HG03520 (cell line): ENCODE data around the gene LDLR.
"Not testable (repeated sequence)": the region's sequence is repeated elsewhere in the genome, so short reads cannot be mapped to it uniquely, and the experiment has no call there.

ENCODE experiments used
- ATAC-seq: cut with Tn5 transposase; IDR thresholded peaks from one replicate; pipeline ENCODE4 v1.9.1; 2021; ENCODE audit warnings: mild to moderate bottlenecking, moderate library complexity; ENCODE audit not compliant: unreplicated experiment

The LDLR gene

DNA sequence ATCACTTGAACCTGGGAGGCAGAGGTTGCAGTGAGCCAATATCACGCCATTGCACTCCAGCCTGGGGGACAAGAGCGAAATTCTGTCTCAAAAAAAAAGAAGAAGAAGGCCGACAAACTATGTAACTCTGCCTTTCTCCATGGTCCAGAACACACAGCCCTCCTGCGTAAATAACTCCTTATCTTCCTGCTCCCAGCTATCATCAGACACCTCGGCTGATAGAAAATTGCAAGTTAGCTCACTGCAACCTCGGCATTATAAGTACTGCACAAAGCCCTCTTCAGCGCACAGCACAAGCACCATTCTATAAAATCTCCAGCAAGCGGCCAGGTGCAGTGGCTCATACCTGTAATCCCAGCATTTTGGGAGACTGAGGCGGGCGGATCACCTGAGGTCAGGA, 14.4 kb downstream of the LDLR start:
- ATAC-seq: not testable (repeated sequence)

DNA sequence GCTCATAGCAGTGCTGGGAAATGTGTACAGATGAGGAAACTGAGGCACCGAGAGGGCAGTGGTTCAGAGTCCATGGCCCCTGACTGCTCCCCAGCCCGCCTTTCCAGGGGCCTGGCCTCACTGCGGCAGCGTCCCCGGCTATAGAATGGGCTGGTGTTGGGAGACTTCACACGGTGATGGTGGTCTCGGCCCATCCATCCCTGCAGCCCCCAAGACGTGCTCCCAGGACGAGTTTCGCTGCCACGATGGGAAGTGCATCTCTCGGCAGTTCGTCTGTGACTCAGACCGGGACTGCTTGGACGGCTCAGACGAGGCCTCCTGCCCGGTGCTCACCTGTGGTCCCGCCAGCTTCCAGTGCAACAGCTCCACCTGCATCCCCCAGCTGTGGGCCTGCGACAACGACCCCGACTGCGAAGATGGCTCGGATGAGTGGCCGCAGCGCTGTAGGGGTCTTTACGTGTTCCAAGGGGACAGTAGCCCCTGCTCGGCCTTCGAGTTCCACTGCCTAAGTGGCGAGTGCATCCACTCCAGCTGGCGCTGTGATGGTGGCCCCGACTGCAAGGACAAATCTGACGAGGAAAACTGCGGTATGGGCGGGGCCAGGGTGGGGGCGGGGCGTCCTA, 15.9 kb downstream of the LDLR start:
- no peak for ATAC-seq

DNA sequence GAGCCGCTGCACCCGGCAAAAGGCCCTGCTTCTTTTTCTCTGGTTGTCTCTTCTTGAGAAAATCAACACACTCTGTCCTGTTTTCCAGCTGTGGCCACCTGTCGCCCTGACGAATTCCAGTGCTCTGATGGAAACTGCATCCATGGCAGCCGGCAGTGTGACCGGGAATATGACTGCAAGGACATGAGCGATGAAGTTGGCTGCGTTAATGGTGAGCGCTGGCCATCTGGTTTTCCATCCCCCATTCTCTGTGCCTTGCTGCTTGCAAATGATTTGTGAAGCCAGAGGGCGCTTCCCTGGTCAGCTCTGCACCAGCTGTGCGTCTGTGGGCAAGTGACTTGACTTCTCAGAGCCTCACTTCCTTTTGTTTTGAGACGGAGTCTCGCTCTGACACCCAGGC, 17.2 kb downstream of the LDLR start:
- no peak for ATAC-seq

DNA sequence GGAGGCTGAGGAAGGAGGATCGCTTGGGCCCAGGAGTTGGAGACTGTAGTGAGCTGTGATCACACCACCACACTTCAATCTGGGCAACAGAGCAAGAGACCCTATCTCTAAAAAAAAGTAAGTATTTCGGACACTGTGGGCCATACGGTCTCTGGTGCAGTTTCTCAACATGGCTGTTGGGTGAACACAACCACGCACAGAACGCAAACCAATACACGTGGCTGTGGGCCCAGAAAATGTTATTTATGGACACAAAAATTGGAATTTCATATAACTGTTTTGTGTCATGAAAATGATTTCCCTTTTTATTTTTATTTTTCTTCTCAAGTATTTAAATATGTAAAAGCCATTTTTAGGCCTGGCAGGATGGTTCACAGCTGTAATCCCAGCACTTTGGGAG, 19.5 kb downstream of the LDLR start:
- ATAC-seq: no peak

DNA sequence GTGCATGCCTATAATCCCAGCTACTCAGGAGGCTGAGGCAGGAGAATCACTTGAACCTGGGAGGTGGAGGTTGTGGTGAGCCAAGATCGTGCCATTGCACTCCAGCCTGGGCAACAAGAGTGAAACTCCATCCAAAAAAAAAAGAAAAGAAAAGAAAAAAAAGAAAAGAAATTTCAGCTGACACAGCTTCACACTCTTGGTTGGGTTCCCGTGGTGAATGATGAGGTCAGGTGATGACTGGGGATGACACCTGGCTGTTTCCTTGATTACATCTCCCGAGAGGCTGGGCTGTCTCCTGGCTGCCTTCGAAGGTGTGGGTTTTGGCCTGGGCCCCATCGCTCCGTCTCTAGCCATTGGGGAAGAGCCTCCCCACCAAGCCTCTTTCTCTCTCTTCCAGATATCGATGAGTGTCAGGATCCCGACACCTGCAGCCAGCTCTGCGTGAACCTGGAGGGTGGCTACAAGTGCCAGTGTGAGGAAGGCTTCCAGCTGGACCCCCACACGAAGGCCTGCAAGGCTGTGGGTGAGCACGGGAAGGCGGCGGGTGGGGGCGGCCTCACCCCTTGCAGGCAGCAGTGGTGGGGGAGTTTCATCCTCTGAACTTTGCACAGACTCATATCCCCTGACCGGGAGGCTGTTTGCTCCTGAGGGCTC, 22.0 kb downstream of the LDLR start:
- no peak for ATAC-seq

DNA sequence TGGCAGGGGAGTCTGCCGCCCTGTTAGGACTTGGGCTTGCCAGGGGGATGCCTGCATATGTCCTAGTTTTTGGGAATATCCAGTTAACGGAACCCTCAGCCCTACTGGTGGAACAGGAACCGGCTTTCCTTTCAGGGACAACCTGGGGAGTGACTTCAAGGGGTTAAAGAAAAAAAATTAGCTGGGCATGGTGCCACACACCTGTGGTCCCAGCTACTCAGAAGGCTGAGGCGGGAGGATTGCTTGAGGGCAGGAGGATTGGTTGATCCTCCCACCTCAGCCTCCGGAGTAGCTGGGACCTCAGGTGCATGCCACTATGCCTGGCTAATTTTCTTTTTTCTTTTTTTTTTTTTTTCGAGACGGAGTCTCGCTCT, 22.5 kb downstream of the LDLR start:
- no peak for ATAC-seq

DNA sequence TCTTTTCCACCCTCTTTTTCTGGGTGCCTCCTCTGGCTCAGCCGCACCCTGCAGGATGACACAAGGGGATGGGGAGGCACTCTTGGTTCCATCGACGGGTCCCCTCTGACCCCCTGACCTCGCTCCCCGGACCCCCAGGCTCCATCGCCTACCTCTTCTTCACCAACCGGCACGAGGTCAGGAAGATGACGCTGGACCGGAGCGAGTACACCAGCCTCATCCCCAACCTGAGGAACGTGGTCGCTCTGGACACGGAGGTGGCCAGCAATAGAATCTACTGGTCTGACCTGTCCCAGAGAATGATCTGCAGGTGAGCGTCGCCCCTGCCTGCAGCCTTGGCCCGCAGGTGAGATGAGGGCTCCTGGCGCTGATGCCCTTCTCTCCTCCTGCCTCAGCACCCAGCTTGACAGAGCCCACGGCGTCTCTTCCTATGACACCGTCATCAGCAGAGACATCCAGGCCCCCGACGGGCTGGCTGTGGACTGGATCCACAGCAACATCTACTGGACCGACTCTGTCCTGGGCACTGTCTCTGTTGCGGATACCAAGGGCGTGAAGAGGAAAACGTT, 24.0 kb downstream of the LDLR start:
- ATAC-seq: no peak

DNA sequence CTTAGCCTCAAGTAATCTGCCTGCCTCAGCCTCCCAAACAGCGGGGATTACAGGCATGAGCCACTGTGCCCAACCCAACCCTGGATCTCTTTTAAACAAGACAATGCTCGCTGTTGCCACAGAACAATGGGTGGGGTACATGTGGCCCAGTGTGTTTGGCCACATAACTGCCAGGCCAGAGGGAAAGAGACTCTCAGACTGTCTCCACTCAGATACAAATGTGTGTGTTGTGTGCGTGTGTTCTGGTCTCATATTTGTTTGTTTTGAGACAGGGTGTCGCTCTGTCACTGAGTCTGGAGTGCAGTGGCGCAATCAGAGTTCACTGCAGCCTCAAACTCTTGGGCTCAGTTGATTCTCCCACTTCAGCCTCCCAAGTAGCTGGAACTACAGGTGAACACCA, 25.8 kb downstream of the LDLR start:
- ATAC-seq: no peak

DNA sequence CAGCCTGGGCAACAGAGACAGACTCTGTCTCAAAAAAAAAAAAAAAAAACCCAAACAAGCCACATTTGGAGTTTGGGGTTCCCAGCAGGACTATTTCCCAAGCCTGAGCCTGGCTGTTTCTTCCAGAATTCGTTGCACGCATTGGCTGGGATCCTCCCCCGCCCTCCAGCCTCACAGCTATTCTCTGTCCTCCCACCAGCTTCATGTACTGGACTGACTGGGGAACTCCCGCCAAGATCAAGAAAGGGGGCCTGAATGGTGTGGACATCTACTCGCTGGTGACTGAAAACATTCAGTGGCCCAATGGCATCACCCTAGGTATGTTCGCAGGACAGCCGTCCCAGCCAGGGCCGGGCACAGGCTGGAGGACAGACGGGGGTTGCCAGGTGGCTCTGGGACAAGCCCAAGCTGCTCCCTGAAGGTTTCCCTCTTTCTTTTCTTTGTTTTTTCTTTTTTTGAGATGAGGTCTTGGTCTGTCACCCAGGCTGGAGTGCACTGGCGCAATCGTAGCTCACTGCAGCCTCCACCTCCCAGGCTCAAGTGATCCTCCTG, 26.7 kb downstream of the LDLR start:
- no peak for ATAC-seq

DNA sequence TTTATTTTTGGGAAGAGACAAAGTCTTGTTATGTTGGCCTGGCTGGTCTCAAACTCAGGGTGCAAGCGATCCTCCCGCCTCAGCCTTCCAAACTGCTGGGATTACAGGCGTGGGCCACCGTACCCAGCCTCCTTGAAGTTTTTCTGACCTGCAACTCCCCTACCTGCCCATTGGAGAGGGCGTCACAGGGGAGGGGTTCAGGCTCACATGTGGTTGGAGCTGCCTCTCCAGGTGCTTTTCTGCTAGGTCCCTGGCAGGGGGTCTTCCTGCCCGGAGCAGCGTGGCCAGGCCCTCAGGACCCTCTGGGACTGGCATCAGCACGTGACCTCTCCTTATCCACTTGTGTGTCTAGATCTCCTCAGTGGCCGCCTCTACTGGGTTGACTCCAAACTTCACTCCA, 27.2 kb downstream of the LDLR start:
- ATAC-seq: no peak

DNA sequence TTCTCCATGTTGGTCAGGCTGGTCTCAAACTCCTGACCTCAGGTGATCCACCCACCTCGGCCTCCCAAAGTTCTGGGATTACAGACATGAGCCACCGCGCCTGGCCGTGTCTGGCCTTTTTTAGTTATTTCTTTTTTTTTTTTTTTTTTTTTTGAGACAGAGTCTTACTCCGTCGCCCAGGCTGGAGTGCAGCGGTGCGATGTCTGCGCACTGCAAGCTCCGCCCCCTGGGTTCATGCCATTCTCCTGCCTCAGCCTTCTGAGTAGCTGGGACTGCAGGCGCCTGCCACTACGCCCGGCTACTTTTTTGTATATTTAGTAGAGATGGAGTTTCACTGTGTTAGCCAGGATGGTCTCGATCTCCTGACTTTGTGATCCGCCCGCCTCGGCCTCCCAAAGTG, 32.7 kb downstream of the LDLR start:
- not testable (repeated sequence) for ATAC-seq

DNA sequence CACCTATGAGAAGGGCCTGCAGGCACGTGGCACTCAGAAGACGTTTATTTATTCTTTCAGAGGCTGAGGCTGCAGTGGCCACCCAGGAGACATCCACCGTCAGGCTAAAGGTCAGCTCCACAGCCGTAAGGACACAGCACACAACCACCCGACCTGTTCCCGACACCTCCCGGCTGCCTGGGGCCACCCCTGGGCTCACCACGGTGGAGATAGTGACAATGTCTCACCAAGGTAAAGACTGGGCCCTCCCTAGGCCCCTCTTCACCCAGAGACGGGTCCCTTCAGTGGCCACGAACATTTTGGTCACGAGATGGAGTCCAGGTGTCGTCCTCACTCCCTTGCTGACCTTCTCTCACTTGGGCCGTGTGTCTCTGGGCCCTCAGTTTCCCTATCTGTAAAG, 33.9 kb downstream of the LDLR start:
- no peak for ATAC-seq

DNA sequence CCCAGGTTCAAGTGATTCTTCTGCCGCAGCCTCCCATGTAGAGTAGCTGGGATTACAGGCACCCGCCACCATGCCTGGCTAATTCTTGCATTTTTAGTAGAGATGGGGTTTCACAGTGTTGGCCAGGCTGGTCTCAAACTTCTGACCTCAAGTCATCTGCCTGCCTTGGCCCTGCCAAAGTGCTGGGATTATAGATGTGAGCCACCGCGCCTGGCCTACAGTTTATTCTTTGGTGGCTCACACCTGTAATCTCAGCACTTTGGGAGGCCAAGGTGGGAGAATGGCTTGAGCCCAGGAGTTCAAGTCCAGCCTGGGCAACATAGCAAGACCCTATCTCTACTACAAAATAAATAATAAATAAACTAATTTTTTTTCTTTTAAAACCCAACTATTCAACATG, 34.9 kb downstream of the LDLR start:
- not testable (repeated sequence) for ATAC-seq

DNA sequence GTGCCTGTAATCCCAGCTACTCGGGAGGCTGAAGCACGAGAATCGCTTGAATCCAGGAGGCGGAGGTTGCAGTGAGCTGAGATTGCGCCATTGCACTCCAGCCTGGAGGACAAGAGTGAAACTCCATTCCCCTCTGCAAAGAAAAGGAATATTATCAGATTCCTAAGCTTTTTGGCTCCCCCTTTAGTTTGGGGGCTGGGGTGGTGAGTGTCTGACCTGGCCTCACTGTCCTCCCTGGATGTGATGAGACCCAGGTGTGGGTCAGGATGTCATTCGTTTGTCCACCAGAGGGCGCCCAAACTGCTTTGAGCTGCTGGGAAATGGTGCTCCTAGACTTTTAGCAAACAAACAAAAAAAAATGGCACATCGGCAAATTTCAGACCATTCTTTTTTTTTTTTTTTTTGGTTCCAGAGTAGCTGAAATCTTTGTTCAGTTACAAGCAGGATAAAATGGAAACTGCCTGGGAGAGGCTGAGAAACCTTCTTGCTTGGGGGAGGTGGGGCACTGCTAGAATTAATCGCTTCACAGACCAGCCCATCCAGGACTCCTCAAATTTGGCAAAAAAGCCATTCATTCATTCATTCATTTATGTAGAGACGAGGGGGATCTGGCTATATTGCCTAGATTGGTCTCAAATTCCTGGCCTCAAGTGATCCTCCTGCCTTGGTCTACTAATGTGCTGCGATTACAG, 36.9 kb downstream of the LDLR start:
- ATAC-seq: no peak

DNA sequence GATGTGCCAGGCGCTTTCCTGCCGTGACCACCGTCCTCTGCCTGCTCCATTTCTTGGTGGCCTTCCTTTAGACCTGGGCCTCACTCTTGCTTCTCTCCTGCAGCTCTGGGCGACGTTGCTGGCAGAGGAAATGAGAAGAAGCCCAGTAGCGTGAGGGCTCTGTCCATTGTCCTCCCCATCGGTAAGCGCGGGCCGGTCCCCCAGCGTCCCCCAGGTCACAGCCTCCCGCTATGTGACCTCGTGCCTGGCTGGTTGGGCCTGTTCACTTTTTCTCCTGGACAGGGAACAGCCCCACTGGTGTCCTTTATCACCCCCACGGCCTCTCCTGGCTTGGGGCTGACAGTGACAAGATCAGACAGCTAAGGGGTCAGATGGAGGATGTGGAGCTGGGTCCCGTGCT, 38.6 kb downstream of the LDLR start:
- ATAC-seq: no peak

DNA sequence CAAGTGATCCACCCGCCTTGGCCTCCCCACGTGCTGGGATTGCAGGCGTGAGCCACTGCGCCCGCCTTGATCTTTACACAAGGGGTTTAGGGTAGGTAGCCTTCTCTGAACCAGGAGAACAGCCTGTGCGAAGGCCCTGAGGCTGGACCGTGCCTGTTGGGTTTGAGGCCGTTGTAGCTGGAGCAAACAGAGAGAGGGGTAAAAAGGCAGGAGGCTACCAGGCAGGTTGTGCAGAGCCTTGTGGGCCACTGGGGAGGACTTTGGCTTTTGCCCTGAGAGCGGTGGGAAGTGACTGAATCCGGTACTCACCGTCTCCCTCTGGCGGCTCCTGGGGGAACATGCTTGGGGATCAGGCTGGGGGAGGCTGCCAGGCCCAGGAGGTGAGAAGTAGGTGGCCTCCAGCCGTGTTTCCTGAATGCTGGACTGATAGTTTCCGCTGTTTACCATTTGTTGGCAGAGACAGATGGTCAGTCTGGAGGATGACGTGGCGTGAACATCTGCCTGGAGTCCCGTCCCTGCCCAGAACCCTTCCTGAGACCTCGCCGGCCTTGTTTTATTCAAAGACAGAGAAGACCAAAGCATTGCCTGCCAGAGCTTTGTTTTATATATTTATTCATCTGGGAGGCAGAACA, 41.7 kb downstream of the LDLR start:
- ATAC-seq: no peak

DNA sequence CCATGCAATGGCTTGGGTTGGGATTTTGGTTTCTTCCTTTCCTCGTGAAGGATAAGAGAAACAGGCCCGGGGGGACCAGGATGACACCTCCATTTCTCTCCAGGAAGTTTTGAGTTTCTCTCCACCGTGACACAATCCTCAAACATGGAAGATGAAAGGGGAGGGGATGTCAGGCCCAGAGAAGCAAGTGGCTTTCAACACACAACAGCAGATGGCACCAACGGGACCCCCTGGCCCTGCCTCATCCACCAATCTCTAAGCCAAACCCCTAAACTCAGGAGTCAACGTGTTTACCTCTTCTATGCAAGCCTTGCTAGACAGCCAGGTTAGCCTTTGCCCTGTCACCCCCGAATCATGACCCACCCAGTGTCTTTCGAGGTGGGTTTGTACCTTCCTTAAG, 42.2 kb downstream of the LDLR start:
- no peak for ATAC-seq

DNA sequence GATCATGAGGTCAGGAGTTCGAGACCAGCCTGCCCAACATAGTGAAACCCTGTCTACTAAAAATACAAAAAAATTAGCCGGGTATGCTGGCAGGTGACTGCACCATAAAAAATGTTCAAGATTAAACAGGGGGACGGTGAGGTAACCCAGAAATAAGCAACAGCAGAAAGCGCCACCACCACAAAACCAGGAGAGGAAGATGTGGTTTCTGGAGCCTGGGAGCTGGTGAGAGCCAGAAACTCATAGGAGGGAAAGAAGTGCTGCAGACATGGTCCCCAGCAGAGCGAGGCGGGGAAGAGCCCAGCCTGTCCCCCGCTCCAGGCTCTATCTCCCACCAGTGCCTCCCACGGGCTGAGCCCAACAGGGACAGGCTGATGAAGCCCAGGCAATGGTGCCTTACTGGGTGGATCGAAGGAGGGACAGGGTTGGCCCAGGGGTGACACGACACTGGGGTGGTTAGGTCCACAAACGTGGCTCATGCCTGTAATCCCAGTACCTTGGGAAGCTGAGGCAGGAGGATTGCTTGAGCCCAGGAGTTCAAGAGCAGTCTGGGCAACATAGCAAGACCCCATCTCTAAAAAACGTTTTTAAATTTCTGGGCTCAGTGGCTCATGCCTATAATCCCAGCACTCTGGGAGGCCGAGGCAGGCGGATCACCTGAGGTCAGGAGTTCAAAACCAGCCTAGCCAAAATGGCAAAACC, 47.3 kb downstream of the LDLR start:
- no peak for ATAC-seq

DNA sequence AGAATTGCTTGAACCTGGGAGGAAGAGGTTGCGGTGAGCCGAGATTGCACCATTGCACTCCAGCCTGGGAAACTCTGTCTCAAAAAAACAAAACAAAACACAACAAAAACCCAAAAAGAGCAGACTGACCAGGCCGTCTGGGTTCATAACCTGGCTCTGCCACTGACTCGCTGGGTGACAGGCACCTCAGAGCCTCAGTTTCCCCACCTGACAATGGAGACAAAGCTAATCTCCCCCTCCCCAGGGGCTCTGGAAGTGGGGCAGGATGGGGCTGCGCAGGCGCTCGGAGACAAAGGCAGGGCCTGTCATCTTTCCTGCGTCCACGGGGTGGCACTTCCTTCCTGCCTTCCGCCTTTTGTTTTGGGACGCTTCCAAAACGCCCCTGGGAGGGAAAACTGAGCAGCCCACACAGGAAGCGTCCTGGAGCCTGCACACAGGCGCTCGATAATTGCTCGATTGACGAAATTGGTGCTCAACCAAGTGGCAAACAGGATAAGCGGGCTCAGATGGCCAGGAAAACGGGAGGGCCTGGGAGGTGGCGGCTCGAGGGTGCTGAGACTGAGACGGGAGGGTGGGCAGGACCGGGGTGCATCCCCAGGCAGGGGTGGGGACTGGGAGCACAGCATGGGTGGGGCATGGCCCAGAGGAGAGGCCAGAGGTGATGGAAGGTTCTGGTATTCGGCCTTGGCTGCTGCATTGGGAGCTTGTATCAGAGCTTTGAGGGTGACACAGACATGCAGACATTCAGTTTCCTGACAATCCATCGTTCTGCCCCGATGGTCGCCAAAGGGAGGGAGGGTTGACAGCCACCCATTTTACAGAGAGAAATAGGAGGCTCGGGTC, 48.5 kb downstream of the LDLR start:
- ATAC-seq: no peak
